Calu3 (cell line): ENCODE measurements around the gene BIRC7. TPM values are rescaled to one million over a fixed set of nuclear protein-coding genes. Genes with fewer than 3 reads are reported as not detected.

Experiments used
- BruUV-seq: library from RNA; stranded (reverse); fragments of 400-500 nt; replicated peaks from 2 replicates; lab custom pipeline; 2021; lab: Mats Ljungman, UMichigan
- CTCF ChIA-PET: fragments of 300-600 bp; sonication (Branson Sonifier 250); formaldehyde crosslinking; loops from one replicate; lab custom pipeline; 2022; ENCODE audit warnings: antibody characterized with exemption; lab: Charles Lee
- DNase-seq: peaks from one replicate; pipeline ENCODE4 v3.0.0; 2022
- H3K27ac Mint-ChIP-seq: one replicate; pipeline ENCODE4 v1.8.0; 2022; ENCODE audit warnings: mixed read lengths; ENCODE audit not compliant: unreplicated experiment
- H3K27me3 Mint-ChIP-seq: one replicate; pipeline ENCODE4 v1.8.0; 2022; ENCODE audit warnings: mixed read lengths; ENCODE audit not compliant: unreplicated experiment
- H3K36me3 Mint-ChIP-seq: one replicate; pipeline ENCODE4 v1.8.0; 2022; ENCODE audit warnings: mild to moderate bottlenecking, moderate library complexity, mixed read lengths; ENCODE audit not compliant: insufficient read depth, unreplicated experiment
- H3K4me1 Mint-ChIP-seq: one replicate; pipeline ENCODE4 v1.8.0; 2022; ENCODE audit warnings: mild to moderate bottlenecking, low read depth, mixed read lengths; ENCODE audit not compliant: unreplicated experiment
- H3K4me3 Mint-ChIP-seq: one replicate; pipeline ENCODE4 v1.8.0; 2022; ENCODE audit warnings: mild to moderate bottlenecking, low read depth, moderate library complexity, mixed read lengths; ENCODE audit not compliant: unreplicated experiment
- H3K9me3 Mint-ChIP-seq: one replicate; pipeline ENCODE4 v1.8.0; 2022; ENCODE audit warnings: low read depth, mixed read lengths; ENCODE audit not compliant: unreplicated experiment
- intact Hi-C: fragments of 100-400 bp; cut with micrococcal nuclease; formaldehyde crosslinking; loops from one replicate; pipeline ENCODE4 v1.10.0; 2022; ENCODE audit not compliant: unreplicated experiment
- total RNA-seq: library from RNA; stranded (reverse); gene quantifications from 2 replicates; pipeline ENCODE4 v1.2.3, GENCODE V29; 2022
- TF ChIP-seq, protein P1 (sequence below): fragments of 200-600 bp; IDR thresholded peaks from one replicate; pipeline ENCODE4 v1.8.0; 2022; ENCODE audit warnings: antibody characterized with exemption; ENCODE audit not compliant: unreplicated experiment

The BIRC7 gene
- total RNA-seq, 1 experiment from 2014 or later: 0.26 TPM

DNA sequence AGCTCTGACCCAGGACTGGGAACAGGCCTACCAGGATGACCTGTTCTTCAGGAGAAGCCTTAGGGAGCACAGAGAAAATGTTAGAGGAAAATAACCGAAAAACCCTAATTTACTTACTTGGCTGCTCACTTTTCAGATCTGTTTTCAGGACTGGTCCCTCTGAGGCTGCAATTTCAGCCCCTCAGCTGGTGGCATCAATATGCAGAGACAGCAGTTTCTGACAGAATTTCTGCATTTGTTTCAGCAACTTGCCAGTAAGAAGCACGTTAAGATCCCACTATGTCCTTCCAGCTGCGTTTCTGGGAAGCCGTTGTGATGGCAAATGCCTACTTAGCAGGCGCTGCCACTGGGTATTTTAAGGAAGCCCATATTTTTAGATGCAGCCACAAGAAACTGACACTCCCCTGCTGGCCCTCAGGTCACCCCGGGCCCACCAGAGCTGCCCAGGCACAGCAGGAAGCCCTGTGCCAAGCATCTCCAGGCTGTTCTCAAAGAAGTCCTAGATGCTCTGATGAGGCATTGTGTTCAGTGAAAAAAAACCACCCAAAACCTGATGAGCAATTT is 27.3 kb upstream of the BIRC7 start:
- H3K4me1 Mint-ChIP-seq: peaks cover 44% of the 10 kb centered on the region
- DNase-seq: no peak
- no peaks in the 10 kb centered on the region for H3K27me3 Mint-ChIP-seq
- intact Hi-C loops: no loop called here
- no TSS peak for BruUV-seq
- H3K9me3 Mint-ChIP-seq: no peaks in the 10 kb centered on the region
- CTCF ChIA-PET: no interaction called here
- TF ChIP-seq, protein P1, sequence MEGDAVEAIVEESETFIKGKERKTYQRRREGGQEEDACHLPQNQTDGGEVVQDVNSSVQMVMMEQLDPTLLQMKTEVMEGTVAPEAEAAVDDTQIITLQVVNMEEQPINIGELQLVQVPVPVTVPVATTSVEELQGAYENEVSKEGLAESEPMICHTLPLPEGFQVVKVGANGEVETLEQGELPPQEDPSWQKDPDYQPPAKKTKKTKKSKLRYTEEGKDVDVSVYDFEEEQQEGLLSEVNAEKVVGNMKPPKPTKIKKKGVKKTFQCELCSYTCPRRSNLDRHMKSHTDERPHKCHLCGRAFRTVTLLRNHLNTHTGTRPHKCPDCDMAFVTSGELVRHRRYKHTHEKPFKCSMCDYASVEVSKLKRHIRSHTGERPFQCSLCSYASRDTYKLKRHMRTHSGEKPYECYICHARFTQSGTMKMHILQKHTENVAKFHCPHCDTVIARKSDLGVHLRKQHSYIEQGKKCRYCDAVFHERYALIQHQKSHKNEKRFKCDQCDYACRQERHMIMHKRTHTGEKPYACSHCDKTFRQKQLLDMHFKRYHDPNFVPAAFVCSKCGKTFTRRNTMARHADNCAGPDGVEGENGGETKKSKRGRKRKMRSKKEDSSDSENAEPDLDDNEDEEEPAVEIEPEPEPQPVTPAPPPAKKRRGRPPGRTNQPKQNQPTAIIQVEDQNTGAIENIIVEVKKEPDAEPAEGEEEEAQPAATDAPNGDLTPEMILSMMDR: no peak
- H3K4me3 Mint-ChIP-seq: no peak overlapping the region
- H3K27ac Mint-ChIP-seq: no peak overlapping the region
- peaks cover 74% of the 10 kb centered on the region for H3K36me3 Mint-ChIP-seq

DNA sequence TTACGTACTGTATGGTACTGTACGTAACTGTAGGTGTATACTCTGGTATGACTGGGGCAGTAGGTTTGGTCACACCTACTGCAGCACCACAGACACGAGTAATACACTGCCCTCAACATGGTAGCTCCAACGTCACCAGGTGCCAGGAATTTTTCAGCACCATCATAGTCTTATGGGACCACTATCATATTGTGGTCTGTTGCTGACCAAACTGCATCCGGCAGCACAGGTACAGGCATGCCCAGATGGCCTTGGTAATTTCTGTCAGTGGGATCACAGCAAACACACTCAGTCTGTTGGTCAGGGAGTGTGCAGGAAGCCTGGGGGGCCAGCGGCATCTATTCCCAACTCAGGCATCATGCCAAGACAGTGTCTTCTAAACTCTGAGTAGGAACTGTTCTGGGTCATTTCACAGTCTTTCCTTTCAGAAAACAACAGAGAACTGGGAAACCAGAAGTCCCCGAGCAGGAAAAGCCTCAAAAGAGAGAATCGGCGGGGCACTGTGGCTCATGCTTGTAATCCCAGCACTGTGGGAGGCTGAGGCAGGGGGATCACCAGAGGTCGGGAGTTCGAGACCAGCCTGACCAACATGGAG is 25.6 kb upstream of the BIRC7 start:
- TF ChIP-seq, protein P1: no peak
- Mint-ChIP-seq H3K4me1 (peaks cover 59% of the 10 kb centered on the region), H3K4me3 (no peak overlapping the region), H3K9me3 (no peaks in the 10 kb centered on the region), H3K36me3 (peaks cover 80% of the 10 kb centered on the region), H3K27me3 (no peaks in the 10 kb centered on the region), H3K27ac (no peak overlapping the region)
- BruUV-seq: no TSS peak
- CTCF ChIA-PET: no interaction called here
- DNase-seq: no peak
- intact Hi-C loops: no loop called here

DNA sequence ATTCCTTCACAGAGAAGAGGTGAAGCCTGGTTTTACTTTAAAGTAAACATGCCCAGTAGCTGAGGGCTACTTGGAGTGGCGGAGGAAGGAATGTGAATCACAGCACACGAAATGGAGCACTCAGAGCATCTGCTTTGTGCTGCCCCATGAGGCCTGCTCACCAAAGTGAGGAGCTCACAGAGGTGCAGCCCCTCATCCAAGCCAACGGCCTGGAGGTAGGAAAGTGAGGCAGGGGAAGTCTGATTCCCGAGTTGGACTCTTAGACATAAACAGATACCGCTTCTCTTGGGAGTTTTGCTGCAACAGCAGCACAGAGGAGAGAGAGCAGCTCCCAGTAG is 23.3 kb upstream of the BIRC7 start:
- DNase-seq: no peak
- Mint-ChIP-seq H3K4me3 (no peak overlapping the region), H3K4me1 (peaks cover 57% of the 10 kb centered on the region), H3K27me3 (no peaks in the 10 kb centered on the region), H3K9me3 (no peaks in the 10 kb centered on the region), H3K27ac (no peak overlapping the region), H3K36me3 (peaks cover 78% of the 10 kb centered on the region)
- CTCF ChIA-PET: interaction anchor here (1.8 kb wide), 1 partner anchor 14 kb away, joined by 3 read pairs; no protein-coding TSS in a partner anchor
- no TSS peak for BruUV-seq
- intact Hi-C loops: no loop called here
- TF ChIP-seq, protein P1: no peak

DNA sequence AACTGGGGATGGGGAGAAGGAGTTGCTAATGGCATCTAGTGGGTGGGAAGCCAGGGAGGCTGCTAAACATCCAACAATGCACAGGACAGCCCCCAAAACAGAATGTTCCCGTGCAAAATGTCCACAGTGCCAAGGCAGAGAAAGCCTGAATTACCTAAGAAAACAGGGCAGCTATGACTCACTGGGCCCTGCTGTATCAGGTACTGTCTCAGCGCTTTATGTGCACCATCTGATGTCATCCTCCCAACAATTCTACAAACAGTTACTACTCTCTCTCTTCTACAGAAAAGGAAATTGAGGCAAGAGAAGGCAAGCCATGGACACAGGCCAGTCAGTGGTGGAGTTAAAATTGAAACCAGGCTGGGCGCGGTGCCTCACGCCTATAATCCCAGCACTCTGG is 22.9 kb upstream of the BIRC7 start:
- peaks cover 77% of the 10 kb centered on the region for H3K36me3 Mint-ChIP-seq
- BruUV-seq: no TSS peak
- no peak overlapping the region for H3K27ac Mint-ChIP-seq
- TF ChIP-seq, protein P1: no peak
- H3K4me3 Mint-ChIP-seq: no peak overlapping the region
- peaks cover 58% of the 10 kb centered on the region for H3K4me1 Mint-ChIP-seq
- intact Hi-C loops: no loop called here
- CTCF ChIA-PET: interaction anchor here (1.8 kb wide), 1 partner anchor 14 kb away, joined by 3 read pairs; no protein-coding TSS in a partner anchor
- H3K9me3 Mint-ChIP-seq: no peaks in the 10 kb centered on the region
- DNase-seq: no peak
- H3K27me3 Mint-ChIP-seq: no peaks in the 10 kb centered on the region
